ENCODE data around the gene ZNF536.

DNA sequence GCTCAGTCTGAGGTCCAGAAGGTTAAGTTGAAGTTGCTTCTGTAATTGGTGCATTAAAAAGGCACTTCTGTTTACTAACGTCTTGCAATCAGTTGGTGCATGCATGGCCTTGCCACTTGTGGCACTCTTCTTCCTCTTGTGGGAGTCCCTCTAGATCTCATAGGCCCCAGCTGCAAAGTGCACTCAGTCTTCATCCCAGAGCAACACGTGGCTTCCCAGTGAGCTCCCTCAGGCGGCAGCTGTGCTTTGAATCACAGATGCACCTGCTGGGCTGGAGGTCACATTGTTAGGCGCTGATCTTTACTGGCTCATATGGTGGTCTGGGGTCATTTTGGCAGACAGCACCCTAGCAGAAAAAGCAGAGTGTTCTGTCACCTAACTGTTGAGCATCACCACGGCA is 215.7 kb downstream of the ZNF536 start:
- TF ChIP-seq ZNF76 (CRISPR knock-in tag; IDR thresholded peaks at IDR 0.05; ENCODE audit: borderline replicate concordance) (no peak), ZNF77 (CRISPR knock-in tag; IDR thresholded peaks at IDR 0.05) (no peak), CTCF (IDR thresholded peaks at IDR 0.05 in 2 of 3, conservative IDR thresholded peaks at IDR 0.05 in 1 of 3; ENCODE audit: insufficient read depth in 2 of 3, low read depth in 1 of 3, low read length in 3 of 3) (no peak), REST (IDR thresholded peaks at IDR 0.05; ENCODE audit: borderline replicate concordance) (no peak), REST (CRISPR knock-in tag; IDR thresholded peaks at IDR 0.05; ENCODE audit: low read depth) (no peak), FOSL1 (tag; conservative IDR thresholded peaks at IDR 0.05) (no peak), MYNN (IDR thresholded peaks at IDR 0.05) (no peak), MYNN (CRISPR knock-in tag; IDR thresholded peaks at IDR 0.05) (no peak)
